ENCODE data around the gene AMMECR1.

GRCh38 chrX:110284159-110284558 is 33.7 kb downstream of the AMMECR1 start:
- TF ChIP-seq CTCF (IDR thresholded peaks at IDR 0.05) (no peak), POLR2A (IDR thresholded peaks at IDR 0.05) (no peak), POLR2AphosphoS5 (IDR thresholded peaks at IDR 0.05) (no peak), EP300 (IDR thresholded peaks at IDR 0.05) (no peak)
